Measurements from ENCODE around the gene CLEC3B.
"Not testable (repeated sequence)": the region's sequence is repeated elsewhere in the genome, so short reads cannot be mapped to it uniquely, and the experiment has no call there.

Gene CLEC3B

GRCh38 chr3:45071075-45071474 is 45.0 kb downstream of the CLEC3B start:
- no peak for DNase-seq

DNA sequence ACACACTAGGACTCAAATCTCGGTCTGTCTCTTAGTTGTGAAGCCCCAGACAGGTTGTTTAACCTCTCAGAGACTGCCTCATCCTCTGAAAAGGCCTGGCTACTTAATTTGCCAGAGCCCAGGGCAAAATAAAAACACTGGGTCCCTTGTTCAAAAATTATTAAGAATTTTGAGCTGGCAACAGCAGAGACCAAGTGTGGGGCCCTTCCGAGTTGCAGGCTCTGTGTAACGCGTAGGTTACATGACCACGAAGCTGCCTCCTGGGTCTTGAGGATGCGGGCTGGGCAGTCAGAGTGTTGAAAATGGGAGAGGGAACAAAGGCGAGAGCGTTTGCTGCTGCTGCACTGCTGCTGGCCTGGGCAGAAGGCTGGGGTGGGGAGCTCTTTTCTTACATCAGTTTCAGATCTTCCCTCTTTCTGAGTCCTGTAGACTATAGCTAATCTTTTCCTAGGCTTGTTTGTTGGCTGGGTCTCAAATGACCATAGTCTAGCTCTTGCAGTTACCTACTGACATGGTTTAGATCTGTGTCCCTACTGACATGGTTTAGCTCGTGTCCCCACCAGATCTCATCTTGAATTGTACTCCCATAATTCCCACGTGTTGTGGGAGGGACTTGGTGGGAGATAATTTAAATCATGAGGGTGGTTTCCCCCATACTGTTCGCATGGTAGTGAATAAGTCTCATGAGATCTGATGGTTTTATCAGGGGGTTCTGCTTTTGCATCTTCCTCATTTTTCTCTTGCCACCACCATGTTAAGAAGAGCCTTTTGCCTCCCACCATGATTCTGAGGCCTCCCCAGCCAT is 49.9 kb downstream of the CLEC3B start:
- DNase-seq: no peak

DNA sequence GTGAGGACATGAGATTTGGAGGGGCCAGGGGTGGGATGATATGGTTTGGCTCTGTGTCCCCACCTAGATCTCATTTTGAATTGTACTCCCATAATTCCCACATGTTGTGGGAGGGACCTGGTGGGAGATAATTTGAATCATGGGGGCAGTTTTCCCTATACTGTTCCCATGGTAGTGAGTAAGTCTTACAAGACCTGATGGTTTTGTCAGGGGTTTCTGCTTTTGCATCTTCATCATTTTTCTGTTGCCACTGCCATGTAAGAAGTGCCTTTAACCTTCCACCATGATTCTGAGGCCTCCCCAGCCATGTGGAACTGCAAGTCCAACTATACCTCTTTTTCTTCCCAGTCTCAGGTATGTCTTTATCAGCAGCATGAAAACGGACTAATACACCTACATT is 52.2 kb downstream of the CLEC3B start:
- not testable (repeated sequence) for DNase-seq

- peak; percentile 20 for DNase-seq
Measured at GRCh38 chr3:45078910-45079522, 52.9 kb downstream of the CLEC3B start.

- no peak for DNase-seq
Measured at GRCh38 chr3:45079715-45080114, 53.6 kb downstream of the CLEC3B start.

DNA sequence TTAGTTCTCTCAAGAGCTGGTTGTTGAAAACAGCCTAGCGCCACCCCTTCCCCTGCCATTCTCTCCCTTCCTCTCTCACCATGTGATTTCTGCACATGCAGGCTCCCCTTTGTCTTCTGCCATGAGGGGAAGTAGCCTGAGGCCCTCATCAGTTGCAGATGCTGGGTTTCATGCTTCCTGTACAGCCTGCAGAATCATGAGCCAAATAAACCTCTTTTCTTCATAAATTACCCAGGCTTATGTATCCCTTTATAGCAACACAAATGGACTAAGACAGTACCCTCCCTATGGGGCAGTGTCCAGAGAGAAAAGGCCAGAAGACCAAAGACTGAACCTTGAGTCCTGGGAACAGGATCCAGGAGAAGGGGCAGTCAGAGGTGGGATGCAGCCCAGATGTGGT is 54.7 kb downstream of the CLEC3B start:
- no peak for DNase-seq

DNA sequence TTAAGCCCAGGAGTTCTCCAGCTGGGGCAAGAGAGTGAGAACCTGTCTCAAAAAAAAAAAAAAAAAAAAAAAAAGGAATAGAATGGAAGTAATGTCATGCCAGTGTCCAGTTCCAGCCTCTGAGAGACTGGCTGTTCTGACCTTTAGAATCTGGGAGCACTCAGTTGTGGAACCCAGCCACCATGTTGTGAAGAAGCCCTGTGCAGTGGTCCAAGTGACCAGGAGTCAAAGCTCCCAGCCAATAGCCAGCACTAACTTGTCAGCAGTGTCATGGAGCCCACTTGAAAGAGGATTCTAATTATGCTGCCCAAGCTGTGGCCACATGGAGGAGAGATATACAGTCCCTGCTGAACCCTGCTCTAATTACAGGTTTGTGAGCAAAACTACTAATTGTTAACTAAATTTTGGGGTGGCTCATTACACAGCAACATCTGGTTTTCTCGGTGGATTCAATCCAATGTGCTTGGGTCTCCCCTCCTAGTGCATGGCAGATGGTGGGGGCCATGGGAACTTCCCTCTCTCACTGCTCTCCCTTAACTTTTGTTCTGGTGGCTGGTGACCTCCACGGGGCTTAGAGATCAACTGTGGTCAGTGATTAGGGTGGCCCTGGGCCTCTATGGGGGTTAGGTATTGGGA is 55.5 kb downstream of the CLEC3B start:
- no peak for DNase-seq

DNA sequence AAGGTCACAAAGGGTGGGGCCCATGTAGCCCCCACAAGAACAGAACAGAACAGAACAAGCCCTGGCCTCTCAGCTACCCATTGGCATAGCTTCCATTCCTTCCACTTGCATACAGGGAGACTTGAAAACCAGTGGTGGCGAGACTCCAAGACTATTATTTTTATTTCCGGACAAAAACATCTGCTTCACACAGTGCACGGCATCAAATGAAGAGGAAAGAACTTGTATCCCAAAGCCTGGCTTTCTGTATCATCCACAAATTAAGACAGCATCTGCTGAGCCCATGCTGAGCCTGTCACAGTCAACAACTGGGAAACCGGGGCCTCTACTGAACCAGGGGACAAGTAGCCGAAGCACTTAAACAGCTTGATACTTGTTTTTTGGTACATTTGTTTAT is 56.0 kb downstream of the CLEC3B start:
- DNase-seq: no peak

GRCh38 chr3:45083023-45083422 is 56.9 kb downstream of the CLEC3B start:
- DNase-seq: no peak

DNA sequence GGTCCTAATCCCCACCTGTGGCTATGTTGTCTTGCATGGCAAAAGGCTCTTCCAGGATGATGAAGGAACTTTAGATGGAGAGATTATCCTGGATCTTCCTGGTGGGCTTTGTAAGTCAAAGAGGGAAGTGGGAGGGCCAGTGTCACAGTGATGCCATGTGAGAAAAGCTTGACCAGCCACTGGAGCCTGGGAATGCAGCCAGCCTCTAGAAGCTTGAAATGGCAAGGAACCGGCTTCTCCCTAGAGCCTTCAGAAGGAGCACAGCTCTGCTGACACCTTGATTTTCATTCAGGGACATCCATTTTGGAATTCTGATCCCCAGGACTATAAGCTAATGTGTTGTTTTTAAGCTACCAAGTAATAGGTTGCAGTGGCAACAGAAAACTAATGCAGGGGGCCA is 58.3 kb downstream of the CLEC3B start:
- DNase-seq: no peak

DNA sequence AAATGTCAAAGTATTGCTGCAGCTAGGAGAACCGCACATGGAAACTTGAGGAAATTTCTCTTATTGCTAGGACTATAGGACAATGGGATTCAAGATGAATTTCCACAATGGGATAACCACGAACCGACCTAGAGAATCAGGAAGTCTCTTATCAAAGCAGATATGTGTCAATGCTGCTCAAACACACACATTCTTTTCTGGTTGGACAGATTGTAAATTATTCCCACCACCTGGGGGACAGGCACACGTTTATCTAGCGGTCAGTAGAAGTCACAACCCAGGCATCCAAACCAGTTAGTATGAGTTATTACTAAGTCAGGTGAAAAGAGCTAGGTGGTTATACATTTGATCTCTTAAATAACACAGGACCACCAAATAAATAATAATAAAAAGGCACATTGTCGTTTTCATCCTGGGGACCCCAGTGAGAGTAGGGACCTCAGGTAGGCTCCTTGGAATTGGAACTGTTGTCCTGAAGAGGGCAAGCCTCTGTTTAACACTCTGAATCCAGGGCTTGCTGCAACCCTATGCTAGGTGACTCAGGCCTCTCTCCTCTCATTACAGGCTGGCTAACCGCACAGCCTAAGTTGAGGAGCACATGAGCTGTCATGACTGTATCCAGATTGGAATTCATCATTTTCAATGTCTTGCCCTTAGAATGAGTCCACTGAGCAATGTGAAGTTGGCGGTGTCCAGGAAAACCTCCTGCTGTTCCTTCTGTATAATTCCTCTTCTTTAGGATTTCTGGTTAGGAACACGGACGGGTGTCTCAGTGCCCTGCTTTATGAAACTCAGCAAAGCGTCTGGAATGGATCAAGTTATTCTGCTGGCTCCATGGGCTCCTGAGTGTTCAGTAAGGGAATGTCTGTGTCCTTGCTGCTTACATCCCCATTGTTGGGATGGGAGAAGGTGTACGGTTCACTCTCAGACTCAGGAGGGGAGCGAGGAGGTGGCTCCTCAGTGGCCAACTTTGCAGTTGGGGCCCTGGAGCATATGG is 59.0 kb downstream of the CLEC3B start:
- no peak for DNase-seq
